MCF 10A (cell line): Measurements from ENCODE around the gene PBX1. TPM values are rescaled to one million over a fixed set of nuclear protein-coding genes. Genes with fewer than 3 reads are reported as not detected.

Experiments used
- BruUV-seq: library from RNA; stranded (reverse); fragments of 400-500 nt; replicated peaks from 2 replicates; lab custom pipeline; 2021; lab: Mats Ljungman, UMichigan
- CTCF ChIA-PET: fragments of 300-600 bp; sonication (Branson Sonifier 250); formaldehyde crosslinking; extraction: SDS; loops from one replicate; lab custom pipeline; 2021; ENCODE audit warnings: antibody characterized with exemption, inconsistent platforms; lab: Yijun Ruan, JAX
- POLR2A ChIA-PET: fragments of 300-600, 350-650 bp; sonication (Branson Sonifier 250); formaldehyde crosslinking; extraction: SDS; loops from one replicate; lab custom pipeline; 2020; ENCODE audit warnings: antibody characterized with exemption, inconsistent platforms; lab: Yijun Ruan, JAX
- DNase-seq: peaks from one replicate; pipeline ENCODE4 v3.0.0-alpha.2; 2018; ENCODE audit not compliant: unreplicated experiment
- H3K27ac Mint-ChIP-seq: one replicate; pipeline ENCODE4 v1.8.0; 2022; ENCODE audit warnings: mild to moderate bottlenecking, low read depth, mixed read lengths; ENCODE audit not compliant: unreplicated experiment
- H3K27me3 Mint-ChIP-seq: one replicate; pipeline ENCODE4 v1.8.0; 2022; ENCODE audit warnings: mixed read lengths; ENCODE audit not compliant: insufficient read depth, unreplicated experiment
- H3K36me3 Mint-ChIP-seq: one replicate; pipeline ENCODE4 v1.8.0; 2022; ENCODE audit warnings: mild to moderate bottlenecking, moderate library complexity, mixed read lengths; ENCODE audit not compliant: insufficient read depth, unreplicated experiment
- H3K4me1 Mint-ChIP-seq: one replicate; pipeline ENCODE4 v1.8.0; 2022; ENCODE audit warnings: mixed read lengths; ENCODE audit not compliant: insufficient read depth, unreplicated experiment
- H3K4me3 Mint-ChIP-seq: one replicate; pipeline ENCODE4 v1.8.0; 2022; ENCODE audit warnings: mild to moderate bottlenecking, moderate library complexity, mixed read lengths; ENCODE audit not compliant: unreplicated experiment
- H3K9me3 Mint-ChIP-seq: one replicate; pipeline ENCODE4 v1.8.0; 2022; ENCODE audit warnings: mixed read lengths; ENCODE audit not compliant: unreplicated experiment
- CTCF ChIP-seq: fragments of 200-600 bp; IDR thresholded peaks from one replicate; pipeline ENCODE4 v1.8.0; 2022; ENCODE audit warnings: antibody characterized with exemption, mild to moderate bottlenecking; ENCODE audit not compliant: unreplicated experiment
- intact Hi-C: fragments of 100-400 bp; cut with micrococcal nuclease; formaldehyde crosslinking; loops from 2 replicates; pipeline ENCODE4 v1.14.1; 2022
- total RNA-seq: library from RNA; stranded (reverse); gene quantifications from 2 replicates; pipeline ENCODE4 v1.2.3, GENCODE V29; 2022

The PBX1 gene
- total RNA-seq, 1 experiment from 2014 or later, result 5.8 TPM

- ChIA-PET CTCF (interaction anchor here (0.5 to 0.7 kb wide), 2 partner anchors 82 to 87 kb away, joined by 3 to 4 read pairs; no protein-coding TSS in a partner anchor), POLR2A (interaction anchor here (1.0 kb wide), 1 partner anchor 9 kb away, joined by 3 read pairs; no protein-coding TSS in a partner anchor)
- no peak overlapping the region for H3K4me3 Mint-ChIP-seq
- no peak for TF ChIP-seq CTCF
- BruUV-seq, result no TSS peak
- DNase-seq, result peak; percentile 9
- H3K27me3 Mint-ChIP-seq, result no peaks in the 10 kb centered on the region
- intact Hi-C loops, result no loop called here
- no peaks in the 10 kb centered on the region for H3K9me3 Mint-ChIP-seq
- peaks cover 14% of the 10 kb centered on the region for H3K4me1 Mint-ChIP-seq
- no peak overlapping the region for H3K27ac Mint-ChIP-seq
- H3K36me3 Mint-ChIP-seq, result no peaks in the 10 kb centered on the region
Measured at GRCh38 chr1:164699815-164700491, 141.0 kb downstream of the PBX1 start.

GRCh38 chr1:164700683-164701082, 141.7 kb downstream of the PBX1 start:
- CTCF ChIA-PET, result interaction anchor here (0.7 to 1.3 kb wide), 5 partner anchors 24 to 87 kb away, joined by 3 to 6 read pairs (median 4); no protein-coding TSS in a partner anchor

GRCh38 chr1:164701189-164701761, 142.3 kb downstream of the PBX1 start:
- DNase-seq, result no peak
- ChIA-PET POLR2A (interaction anchor here (0.7 to 1.2 kb wide), 6 partner anchors 9 to 1205 kb away, joined by 3 to 5 read pairs (median 3); partner anchors contain the start of gene PBX1), CTCF (interaction anchor here (0.6 to 1.4 kb wide), 9 partner anchors 19 to 1294 kb away, joined by 3 to 6 read pairs (median 4); no protein-coding TSS in a partner anchor)
- intact Hi-C loops, result no loop called here
- H3K4me1 Mint-ChIP-seq, result peaks cover 14% of the 10 kb centered on the region
- no TSS peak for BruUV-seq
- no peaks in the 10 kb centered on the region for H3K9me3 Mint-ChIP-seq
- no peaks in the 10 kb centered on the region for H3K27me3 Mint-ChIP-seq
- H3K36me3 Mint-ChIP-seq, result no peaks in the 10 kb centered on the region
- H3K27ac Mint-ChIP-seq, result peak overlapping the region; percentile 57
- TF ChIP-seq CTCF, result no peak
- no peak overlapping the region for H3K4me3 Mint-ChIP-seq

More at GRCh38 chr1:164700683-164701082, 141.7 kb downstream of the PBX1 start:
- Mint-ChIP-seq H3K4me3 (no peak overlapping the region), H3K36me3 (no peaks in the 10 kb centered on the region), H3K4me1 (peaks cover 14% of the 10 kb centered on the region), H3K27me3 (no peaks in the 10 kb centered on the region), H3K9me3 (no peaks in the 10 kb centered on the region), H3K27ac (peak overlapping the region; percentile 57)
- no peak for TF ChIP-seq CTCF
- intact Hi-C loops, result no loop called here
- no peak for DNase-seq
- BruUV-seq, result no TSS peak
- POLR2A ChIA-PET, result interaction anchor here (0.7 to 1.2 kb wide), 6 partner anchors 8 to 1206 kb away, joined by 3 to 5 read pairs (median 3); partner anchors contain the start of gene PBX1

GRCh38 chr1:164702216-164702615, 143.2 kb downstream of the PBX1 start:
- Mint-ChIP-seq H3K36me3 (no peaks in the 10 kb centered on the region), H3K4me3 (no peak overlapping the region), H3K9me3 (no peaks in the 10 kb centered on the region), H3K27ac (no peak overlapping the region), H3K4me1 (peaks cover 23% of the 10 kb centered on the region), H3K27me3 (no peaks in the 10 kb centered on the region)
- DNase-seq, result no peak
- TF ChIP-seq CTCF, result no peak
- no TSS peak for BruUV-seq
- ChIA-PET POLR2A (interaction anchor here (1.3 kb wide), 1 partner anchor 54 kb away, joined by 3 read pairs; no protein-coding TSS in a partner anchor), CTCF (interaction anchor here (0.6 to 1.4 kb wide), 4 partner anchors 31 to 1295 kb away, joined by 3 to 5 read pairs (median 4); no protein-coding TSS in a partner anchor)
- intact Hi-C loops, result no loop called here
